Trophoblast cell (in vitro differentiated cells and primary cell): ENCODE measurements around the gene KCNAB2.
A peak's percentile ranks its signal among the peaks of the same experiment; 100 is the strongest.

ENCODE experiments used
- DNase-seq, 2 donors: peaks; one replicate each; pipeline ENCODE4 v3.0.0-alpha.2; 2016
- H2AFZ ChIP-seq: 2 replicates; pipeline ENCODE4 v1.6.1; 2013; ENCODE audit warnings: low read length, moderate library complexity, mild to moderate bottlenecking; ENCODE audit not compliant: insufficient read depth, poor library complexity
- H2AK5ac ChIP-seq: 2 replicates; pipeline ENCODE4 v1.6.1; 2013; ENCODE audit warnings: mild to moderate bottlenecking, low read length
- H2BK120ac ChIP-seq: 2 replicates; pipeline ENCODE4 v1.6.1; 2013; ENCODE audit warnings: low read length, mild to moderate bottlenecking, moderate library complexity; ENCODE audit not compliant: insufficient read depth, poor library complexity
- H2BK12ac ChIP-seq: 2 replicates; pipeline ENCODE4 v1.6.1; 2013; ENCODE audit warnings: mild to moderate bottlenecking, low read length, moderate library complexity
- H2BK5ac ChIP-seq: 2 replicates; pipeline ENCODE4 v1.6.1; 2013; ENCODE audit warnings: low read length, low read depth, moderate library complexity, mild to moderate bottlenecking; ENCODE audit not compliant: poor library complexity
- H3K14ac ChIP-seq: 2 replicates; pipeline ENCODE4 v1.6.1; 2013; ENCODE audit warnings: mild to moderate bottlenecking, low read length
- H3K18ac ChIP-seq: 2 replicates; pipeline ENCODE4 v1.6.1; 2013; ENCODE audit warnings: mild to moderate bottlenecking, low read length
- H3K23ac ChIP-seq: 2 replicates; pipeline ENCODE4 v1.6.1; 2013; ENCODE audit warnings: low read length
- H3K27ac ChIP-seq: 2 replicates; pipeline ENCODE4 v1.5.1; 2013; ENCODE audit warnings: low read depth, mild to moderate bottlenecking, inconsistent platforms, low read length, moderate library complexity
- H3K27me3 ChIP-seq: 2 replicates; pipeline ENCODE4 v1.6.1; 2013; ENCODE audit warnings: inconsistent platforms, mild to moderate bottlenecking, low read length, moderate library complexity; ENCODE audit not compliant: insufficient read depth
- H3K36me3 ChIP-seq, 2 experiments: 1 replicate in 1 of 2; 2 replicates in 1 of 2; pipeline ENCODE4 v1.6.1; 2013; ENCODE audit warnings: low read length in 2 of 2, mild to moderate bottlenecking in 2 of 2, moderate library complexity in 1 of 2; ENCODE audit not compliant: insufficient read depth in 2 of 2, control insufficient read depth in 1 of 2
- H3K4ac ChIP-seq: 2 replicates; pipeline ENCODE4 v1.6.1; 2013; ENCODE audit warnings: low read depth, mild to moderate bottlenecking, low read length, moderate library complexity
- H3K4me1 ChIP-seq, 2 experiments: 1 replicate in 1 of 2; 2 replicates in 1 of 2; pipeline ENCODE4 v1.6.1; 2013; ENCODE audit warnings: low read length in 2 of 2, mild to moderate bottlenecking in 2 of 2, moderate library complexity in 1 of 2; ENCODE audit not compliant: insufficient read depth in 2 of 2, control insufficient read depth in 1 of 2
- H3K4me2 ChIP-seq: 2 replicates; pipeline ENCODE4 v1.6.1; 2013; ENCODE audit warnings: inconsistent platforms, mild to moderate bottlenecking, low read length, moderate library complexity
- H3K4me3 ChIP-seq: 2 replicates; pipeline ENCODE4 v1.5.1; 2013; ENCODE audit warnings: mild to moderate bottlenecking, low read depth, low read length, inconsistent platforms
- H3K79me1 ChIP-seq: one replicate; pipeline ENCODE4 v1.6.1; 2013; ENCODE audit warnings: low read length
- H3K79me2 ChIP-seq: 2 replicates; pipeline ENCODE4 v1.6.1; 2013; ENCODE audit warnings: low read length, mild to moderate bottlenecking; ENCODE audit not compliant: control insufficient read depth, insufficient read depth, poor library complexity
- H3K9ac ChIP-seq: 2 replicates; pipeline ENCODE4 v1.6.1; 2013; ENCODE audit warnings: mild to moderate bottlenecking, low read length
- H3K9me3 ChIP-seq: 2 replicates; pipeline ENCODE4 v1.6.1; 2013; ENCODE audit warnings: low read depth, mild to moderate bottlenecking, control low read depth, inconsistent platforms, low read length; ENCODE audit not compliant: insufficient read depth
- H4K12ac ChIP-seq: 2 replicates; pipeline ENCODE4 v1.6.1; 2013; ENCODE audit warnings: low read depth, mild to moderate bottlenecking, low read length, moderate library complexity
- H4K8ac ChIP-seq: 2 replicates; pipeline ENCODE4 v1.6.1; 2013; ENCODE audit warnings: low read depth, mild to moderate bottlenecking, low read length, moderate library complexity
- H4K91ac ChIP-seq: one replicate; pipeline ENCODE4 v1.6.1; 2013; ENCODE audit warnings: low read depth, mild to moderate bottlenecking, low read length, moderate library complexity
- WGBS: extraction: QIAGEN DNeasy Blood & Tissue Kit; methylation state at CpG from one replicate; pipeline ENCODE4 v1.1.7; 2013; ENCODE audit warnings: missing lambda C conversion rate; ENCODE audit not compliant: insufficient read length, insufficient coverage; ENCODE audit errors: extremely low coverage; 5-methylcytosine and 5-hydroxymethylcytosine counted together

The KCNAB2 gene

DNA sequence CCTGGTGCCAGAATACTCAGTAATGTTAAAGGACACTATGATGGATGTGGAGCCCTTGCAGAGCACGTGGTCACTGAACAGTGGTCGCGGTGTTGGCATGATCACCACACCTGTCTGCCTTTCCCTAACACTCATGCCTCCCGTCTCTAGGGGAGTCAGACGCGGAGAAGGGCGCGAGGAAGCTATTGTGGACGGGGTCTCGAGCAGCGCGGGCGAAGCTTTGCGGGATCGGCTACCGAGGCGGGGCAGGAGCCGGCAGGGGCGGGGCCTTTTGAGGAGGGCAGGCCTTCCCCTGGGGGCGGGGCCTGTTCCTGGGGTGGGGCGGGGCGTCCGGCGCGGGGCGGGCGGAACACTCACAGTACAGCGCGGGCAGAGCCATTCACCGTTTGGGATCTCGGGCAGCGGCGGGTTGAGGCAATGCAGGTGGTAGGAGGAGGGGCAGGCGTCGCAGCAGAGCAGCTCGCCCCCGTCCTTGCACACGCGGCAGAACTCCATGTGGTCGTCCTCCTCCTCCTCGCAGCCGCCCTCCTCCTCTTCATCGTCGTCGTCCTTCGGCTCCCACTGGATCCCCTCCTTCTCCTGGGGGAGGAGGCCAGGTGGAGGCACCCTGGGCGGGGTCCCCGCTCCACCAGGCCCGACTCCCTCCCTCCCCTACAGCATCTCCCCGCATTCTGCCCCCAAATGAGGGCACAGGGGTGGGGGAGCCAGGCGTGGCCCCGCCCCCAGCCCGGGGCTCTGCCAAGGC lies 103.0 kb downstream of the KCNAB2 start:
- Histone ChIP-seq H3K4me1 (peaks cover 0 to 5% of the 10 kb centered on the region in 2 experiments), H3K4me3 (no peak overlapping the region), H3K9me3 (peaks cover 2% of the 10 kb centered on the region), H3K27ac (no peak overlapping the region), H3K23ac (no peak overlapping the region), H3K4me2 (peak overlapping the region; percentile 15), H3K9ac (no peak overlapping the region), H3K79me1 (no peaks in the 10 kb centered on the region), H3K27me3 (peaks cover 2% of the 10 kb centered on the region), H3K4ac (no peak overlapping the region), H3K36me3 (no peaks in the 10 kb centered on the region), H4K8ac (no peak overlapping the region), H3K18ac (no peak overlapping the region), H2AFZ (no peak overlapping the region), H4K12ac (no peak overlapping the region), H2BK120ac (no peak overlapping the region), H2BK12ac (no peak overlapping the region), H3K79me2 (no peaks in the 10 kb centered on the region), H3K14ac (no peak overlapping the region), H2AK5ac (no peak overlapping the region), H4K91ac (no peak overlapping the region), H2BK5ac (no peak overlapping the region)
- DNase-seq = peak in 1 of 2 donors; percentile 8
- WGBS = no CpG with 5 or more reads among the region's 53 CpGs

DNA sequence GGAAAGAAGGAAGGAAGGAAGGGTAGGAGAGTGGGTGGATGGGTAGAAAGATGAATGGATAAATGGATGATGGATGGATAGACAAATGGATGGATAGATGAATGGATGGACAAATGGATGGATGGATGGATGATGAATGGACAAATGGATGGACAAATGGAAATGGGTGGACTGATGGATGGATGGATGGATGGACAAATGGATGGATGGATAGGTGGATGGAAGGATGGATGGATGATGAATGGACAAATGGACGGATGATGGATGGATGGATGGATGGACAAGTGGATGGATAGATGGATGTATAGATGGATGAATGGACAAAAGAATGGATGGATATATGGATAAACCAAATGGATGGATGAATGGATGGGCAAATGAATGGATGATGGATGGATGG lies 103.9 kb downstream of the KCNAB2 start:
- Histone ChIP-seq H3K4me3 (no peak overlapping the region), H3K4me2 (no peak overlapping the region), H2AFZ (no peak overlapping the region), H3K4me1 (peaks cover 0 to 5% of the 10 kb centered on the region in 2 experiments), H3K14ac (no peak overlapping the region), H3K27ac (no peak overlapping the region), H4K12ac (no peak overlapping the region), H3K79me2 (no peaks in the 10 kb centered on the region), H3K9ac (no peak overlapping the region), H2AK5ac (no peak overlapping the region), H3K36me3 (no peaks in the 10 kb centered on the region), H4K91ac (no peak overlapping the region), H3K27me3 (peaks cover 2% of the 10 kb centered on the region), H2BK120ac (no peak overlapping the region), H3K79me1 (no peaks in the 10 kb centered on the region), H3K9me3 (peaks cover 2% of the 10 kb centered on the region), H3K18ac (no peak overlapping the region), H2BK5ac (no peak overlapping the region), H2BK12ac (no peak overlapping the region), H3K23ac (no peak overlapping the region), H4K8ac (no peak overlapping the region), H3K4ac (no peak overlapping the region)
- no peak for DNase-seq
- WGBS = no CpG with 5 or more reads among the region's 1 CpG

DNA sequence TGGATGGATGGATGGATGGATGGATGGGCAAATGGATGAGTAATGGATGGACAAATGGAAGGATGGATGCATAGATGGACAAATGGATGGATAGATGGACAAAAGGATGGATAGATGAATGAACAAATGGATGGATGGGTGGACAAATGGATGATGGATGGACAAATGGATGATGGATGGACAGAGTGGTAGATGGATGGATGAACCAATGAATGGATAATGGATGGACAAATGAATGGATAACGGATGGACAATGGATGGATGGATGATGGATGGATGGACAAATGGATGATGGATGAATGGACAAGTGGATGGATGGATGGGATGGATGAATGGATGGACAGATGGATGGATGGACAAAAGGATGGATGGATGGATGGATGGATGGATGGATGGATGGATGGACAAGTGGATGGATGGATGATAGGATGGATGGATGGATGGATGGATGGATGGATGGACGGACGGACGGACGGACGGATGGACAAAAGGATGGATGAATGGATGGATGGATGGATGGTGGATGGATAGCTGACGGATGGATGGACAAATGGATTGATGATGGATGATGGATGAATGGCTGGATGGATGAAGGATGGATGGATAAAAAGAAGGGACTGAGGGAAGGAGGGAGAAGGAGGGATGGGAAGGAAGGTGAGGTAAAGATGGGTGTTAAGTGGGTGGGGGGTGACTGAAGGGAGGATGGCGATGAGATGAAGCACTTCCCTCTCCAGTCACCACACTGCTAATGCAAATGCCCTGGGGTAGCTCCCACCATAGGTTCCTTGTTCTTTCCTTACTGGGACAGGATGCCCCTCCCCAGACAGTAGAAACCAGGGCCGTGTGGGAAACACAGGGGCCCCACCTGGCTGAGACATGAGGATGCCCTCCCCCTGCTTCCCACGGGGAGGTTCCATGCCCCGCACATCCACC lies 104.6 kb downstream of the KCNAB2 start:
- H3K27me3 ChIP-seq = peaks cover 2% of the 10 kb centered on the region
- WGBS = 100% methylated on average over 6 of the region's 11 CpGs
- no peak overlapping the region for H2BK12ac ChIP-seq
- H4K8ac ChIP-seq = no peak overlapping the region
- H3K14ac ChIP-seq = no peak overlapping the region
- H3K4ac ChIP-seq = no peak overlapping the region
- no peak for DNase-seq
- no peak overlapping the region for H3K27ac ChIP-seq
- no peak overlapping the region for H3K9ac ChIP-seq
- no peak overlapping the region for H4K12ac ChIP-seq
- peaks cover 2% of the 10 kb centered on the region for H3K9me3 ChIP-seq
- no peaks in the 10 kb centered on the region for H3K79me2 ChIP-seq
- no peaks in the 10 kb centered on the region for H3K36me3 ChIP-seq
- H3K4me3 ChIP-seq = no peak overlapping the region
- peaks cover 0 to 5% of the 10 kb centered on the region in 2 experiments for H3K4me1 ChIP-seq
- no peak overlapping the region for H2BK5ac ChIP-seq
- no peak overlapping the region for H2BK120ac ChIP-seq
- H3K79me1 ChIP-seq = no peaks in the 10 kb centered on the region
- no peak overlapping the region for H3K18ac ChIP-seq
- H2AFZ ChIP-seq = no peak overlapping the region
- H3K23ac ChIP-seq = no peak overlapping the region
- H2AK5ac ChIP-seq = no peak overlapping the region
- H4K91ac ChIP-seq = no peak overlapping the region
- H3K4me2 ChIP-seq = no peak overlapping the region
